Fibroblast of lung (primary cell): Measurements from ENCODE around the gene GJB5. TPM values are rescaled to one million over a fixed set of nuclear protein-coding genes. Genes with fewer than 3 reads are reported as not detected.

Experiments
- DNase-seq, 2 donors: peaks; one replicate each; pipeline versions ENCODE4 v3.0.0 to v3.0.0-alpha.2; 2010; ENCODE audit warnings: low read depth in 2 of 2
- H2AFZ ChIP-seq: 2 replicates; pipeline ENCODE4 v1.5.1; 2012; ENCODE audit warnings: low read length, control low read depth, inconsistent platforms
- H3K27ac ChIP-seq: 2 replicates; pipeline ENCODE4 v1.5.1; 2011; ENCODE audit warnings: low read length, control low read depth; ENCODE audit not compliant: insufficient read depth
- H3K27me3 ChIP-seq: 2 replicates; pipeline ENCODE4 v1.5.1; 2011; ENCODE audit warnings: mild to moderate bottlenecking, low read length; ENCODE audit not compliant: control insufficient read depth, insufficient read depth
- H3K36me3 ChIP-seq: 2 replicates; pipeline ENCODE4 v1.5.1; 2011; ENCODE audit warnings: low read length; ENCODE audit not compliant: control insufficient read depth, insufficient read depth
- H3K4me1 ChIP-seq: 2 replicates; pipeline ENCODE4 v1.5.1; 2011; ENCODE audit warnings: low read length; ENCODE audit not compliant: control insufficient read depth, insufficient read depth; ENCODE audit errors: extremely low read depth
- H3K4me2 ChIP-seq: 2 replicates; pipeline ENCODE4 v1.5.1; 2011; ENCODE audit warnings: low read length, control low read depth; ENCODE audit not compliant: insufficient read depth; ENCODE audit errors: extremely low read depth
- H3K4me3 ChIP-seq, 4 experiments: fragments of 200-600 bp in 1 of 4; sonication (generic) in 1 of 4; replicated peaks in 1 of 4; 2 replicates each; pipeline ENCODE4 v1.5.1; 2011 to 2016; ENCODE audit warnings: low read length in 4 of 4, low read depth in 3 of 4, mild to moderate bottlenecking in 3 of 4, control low read depth in 2 of 4, inconsistent platforms in 1 of 4, mixed read lengths in 1 of 4; ENCODE audit not compliant: insufficient read depth in 1 of 4; ENCODE audit errors: control extremely low read depth in 1 of 4
- H3K79me2 ChIP-seq: 2 replicates; pipeline ENCODE4 v1.5.1; 2012; ENCODE audit warnings: mild to moderate bottlenecking, low read length, inconsistent platforms; ENCODE audit not compliant: control insufficient read depth, insufficient read depth
- H3K9ac ChIP-seq: 2 replicates; pipeline ENCODE4 v1.5.1; 2011; ENCODE audit warnings: mild to moderate bottlenecking, low read length, control low read depth; ENCODE audit not compliant: insufficient read depth
- H3K9me3 ChIP-seq: 2 replicates; pipeline ENCODE4 v1.5.1; 2012; ENCODE audit warnings: low read depth, low read length; ENCODE audit not compliant: control insufficient read depth, insufficient read depth
- H4K20me1 ChIP-seq: 2 replicates; pipeline ENCODE4 v1.5.1; 2011; ENCODE audit warnings: low read length; ENCODE audit not compliant: control insufficient read depth, insufficient read depth; ENCODE audit errors: extremely low read depth
- CTCF ChIP-seq, 2 donors: IDR thresholded peaks in 1 of 2; conservative IDR thresholded peaks in 1 of 2; 1 replicate in 1 of 2; 2 replicates in 1 of 2; pipeline ENCODE4 v1.5.1; 2011 to 2012; ENCODE audit warnings: low read length in 2 of 2, control low read depth in 1 of 2, inconsistent platforms in 1 of 2, low read depth in 1 of 2, mild to moderate bottlenecking in 1 of 2
- EZH2 ChIP-seq: IDR thresholded peaks from 2 replicates; pipeline ENCODE4 v1.5.1; 2012; ENCODE audit warnings: low read length, control low read depth, mild to moderate bottlenecking; ENCODE audit errors: missing control alignments
- polyA plus RNA-seq, 2 donors: library from polyadenylated mRNA; depleted of rRNA in 1 of 2; stranded (reverse) in 1 of 2; unstranded in 1 of 2; fragments of >200 nt; gene quantifications; 2 replicates each; pipeline ENCODE4 v1.2.1, GENCODE V29; 2011 to 2012; ENCODE audit warnings: missing spikeins in 1 of 2
- total RNA-seq: library from RNA; depleted of rRNA; stranded (reverse); fragments of >200 nt; gene quantifications from 2 replicates; pipeline ENCODE4 v1.2.1, GENCODE V29; 2014

The GJB5 gene
- total and polyA plus RNA-seq, 2 donors (not counting 1 experiment from before 2014, with no cell fraction given) = not detected

GRCh38 chr1:34792424-34792823, 37.6 kb downstream of the GJB5 start:
- Histone ChIP-seq H3K4me2 (no peak overlapping the region), H3K9me3 (no peaks in the 10 kb centered on the region), H3K79me2 (no peaks in the 10 kb centered on the region), H3K4me3 (no peak overlapping the region), H3K27me3 (peaks cover 22% of the 10 kb centered on the region), H3K27ac (no peak overlapping the region), H3K4me1 (peaks cover 2% of the 10 kb centered on the region), H4K20me1 (no peaks in the 10 kb centered on the region), H3K9ac (no peak overlapping the region), H2AFZ (no peak overlapping the region), H3K36me3 (no peaks in the 10 kb centered on the region)
- TF ChIP-seq EZH2 (no peak), CTCF (conservative IDR thresholded peaks at IDR 0.05 in 1 of 2, IDR thresholded peaks at IDR 0.05 in 1 of 2; ENCODE audit: low read depth in 1 of 2, low read length in 2 of 2) (no peak)
- no peak for DNase-seq

- Histone ChIP-seq H3K27me3 (peaks cover 22% of the 10 kb centered on the region), H3K9ac (no peak within 1 kb of the TSS), H3K36me3 (no peaks in the 10 kb centered on the region), H3K79me2 (no peaks in the 10 kb centered on the region), H3K4me2 (no peak within 1 kb of the TSS), H4K20me1 (no peaks in the 10 kb centered on the region), H2AFZ (no peak within 1 kb of the TSS), H3K4me1 (no peaks in the 10 kb centered on the region), H3K9me3 (no peaks in the 10 kb centered on the region), H3K4me3 (no peak within 1 kb of the TSS), H3K27ac (no peak within 1 kb of the TSS)
- DNase-seq = no peak
- TF ChIP-seq CTCF (conservative IDR thresholded peaks at IDR 0.05 in 1 of 2, IDR thresholded peaks at IDR 0.05 in 1 of 2; ENCODE audit: low read depth in 1 of 2, low read length in 2 of 2) (no peak), EZH2 (peak; percentile 68)
Measured at GRCh38 chr1:34792868-34793727, 38.3 kb downstream of the GJB5 start, which contains the start of gene GJA4. TSS of gene GJA4 (plus strand) at chr1:34792999. CDS start at chr1:34794214, 1,215 bp downstream.

- H3K4me1 ChIP-seq = no peaks in the 10 kb centered on the region
- no peaks in the 10 kb centered on the region for H3K9me3 ChIP-seq
- no peaks in the 10 kb centered on the region for H3K36me3 ChIP-seq
- no peak overlapping the region for H3K4me2 ChIP-seq
- H3K79me2 ChIP-seq = no peaks in the 10 kb centered on the region
- no peak overlapping the region for H3K4me3 ChIP-seq
- no peak for DNase-seq
- H3K27ac ChIP-seq = no peak overlapping the region
- peaks cover 22% of the 10 kb centered on the region for H3K27me3 ChIP-seq
- no peak overlapping the region for H2AFZ ChIP-seq
- no peak overlapping the region for H3K9ac ChIP-seq
- H4K20me1 ChIP-seq = no peaks in the 10 kb centered on the region
- TF ChIP-seq CTCF (conservative IDR thresholded peaks at IDR 0.05 in 1 of 2, IDR thresholded peaks at IDR 0.05 in 1 of 2; ENCODE audit: low read depth in 1 of 2, low read length in 2 of 2) (no peak), EZH2 (no peak)
Measured at GRCh38 chr1:34794001-34794789, 39.3 kb downstream of the GJB5 start.
